ENCODE data around the gene JAKMIP1.
"Not testable (repeated sequence)": the region's sequence is repeated elsewhere in the genome, so short reads cannot be mapped to it uniquely, and the experiment has no call there.

Gene JAKMIP1

DNA sequence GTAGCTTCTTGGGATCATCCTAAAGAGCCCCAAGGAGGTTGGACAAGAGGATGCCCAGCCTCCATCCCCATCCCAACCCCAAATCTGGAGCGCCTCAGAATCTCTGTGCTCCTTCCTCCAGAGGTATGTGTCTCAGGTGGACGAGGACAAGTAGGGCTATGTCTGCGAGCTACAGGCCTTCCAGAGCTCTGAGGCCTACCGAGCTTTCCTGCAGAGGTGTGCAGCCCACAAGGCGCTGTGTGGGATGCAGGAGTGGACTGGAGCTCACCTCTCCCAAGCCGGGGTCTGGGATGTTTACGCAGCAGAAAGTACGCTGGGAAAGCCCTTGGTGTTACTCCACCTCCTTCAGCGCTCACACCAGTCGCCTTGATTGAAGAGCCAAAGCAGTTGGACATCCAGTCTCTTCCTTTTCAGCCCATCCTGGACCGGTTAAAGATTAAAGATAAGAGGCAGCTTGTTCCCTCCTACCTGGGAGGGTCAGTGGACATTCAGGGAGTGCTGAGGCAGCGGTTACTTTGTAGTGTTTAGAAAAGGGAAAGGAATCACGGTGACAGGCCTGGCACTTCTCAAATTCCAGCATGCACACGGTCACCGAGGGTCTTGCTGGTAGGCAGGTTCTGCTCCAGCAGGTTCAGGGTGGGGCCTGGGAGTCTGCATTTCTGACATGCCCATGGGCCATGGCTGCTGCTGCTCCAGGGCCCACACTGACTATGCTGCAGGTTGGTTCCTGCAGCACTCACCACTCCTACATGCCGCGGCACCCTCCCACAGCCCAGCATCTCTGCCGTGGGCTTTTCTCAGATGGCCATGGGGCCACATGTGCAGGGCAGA lies 29.5 kb upstream of the JAKMIP1 start:
- DNase-seq (ENCODE audit: low read depth) = no peak
- no peak overlapping the region for H3K4me3 ChIP-seq (ENCODE audit: low read depth, low read length)

DNA sequence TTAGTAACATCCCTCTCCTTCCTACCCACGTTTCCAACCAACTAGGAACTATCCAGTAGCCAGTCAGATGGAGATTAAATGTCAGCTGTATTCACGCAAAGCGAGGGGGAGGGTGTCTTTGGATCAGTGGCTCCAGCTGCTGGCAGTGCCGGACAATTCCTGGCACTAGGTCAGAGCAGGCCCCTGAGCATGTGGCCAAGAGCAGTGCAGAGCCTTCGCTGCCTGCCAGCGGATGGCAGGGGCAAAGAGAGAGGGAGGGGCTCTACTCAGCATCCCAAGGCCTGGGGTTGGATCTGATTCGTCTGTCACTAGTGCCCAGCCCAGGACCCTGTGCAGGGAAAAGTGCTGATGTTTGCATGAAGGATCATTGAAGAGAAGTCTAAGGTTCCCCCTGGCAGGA lies 28.7 kb upstream of the JAKMIP1 start:
- H3K4me3 ChIP-seq (ENCODE audit: low read depth, low read length) = no peak overlapping the region
- no peak for DNase-seq (ENCODE audit: low read depth)

DNA sequence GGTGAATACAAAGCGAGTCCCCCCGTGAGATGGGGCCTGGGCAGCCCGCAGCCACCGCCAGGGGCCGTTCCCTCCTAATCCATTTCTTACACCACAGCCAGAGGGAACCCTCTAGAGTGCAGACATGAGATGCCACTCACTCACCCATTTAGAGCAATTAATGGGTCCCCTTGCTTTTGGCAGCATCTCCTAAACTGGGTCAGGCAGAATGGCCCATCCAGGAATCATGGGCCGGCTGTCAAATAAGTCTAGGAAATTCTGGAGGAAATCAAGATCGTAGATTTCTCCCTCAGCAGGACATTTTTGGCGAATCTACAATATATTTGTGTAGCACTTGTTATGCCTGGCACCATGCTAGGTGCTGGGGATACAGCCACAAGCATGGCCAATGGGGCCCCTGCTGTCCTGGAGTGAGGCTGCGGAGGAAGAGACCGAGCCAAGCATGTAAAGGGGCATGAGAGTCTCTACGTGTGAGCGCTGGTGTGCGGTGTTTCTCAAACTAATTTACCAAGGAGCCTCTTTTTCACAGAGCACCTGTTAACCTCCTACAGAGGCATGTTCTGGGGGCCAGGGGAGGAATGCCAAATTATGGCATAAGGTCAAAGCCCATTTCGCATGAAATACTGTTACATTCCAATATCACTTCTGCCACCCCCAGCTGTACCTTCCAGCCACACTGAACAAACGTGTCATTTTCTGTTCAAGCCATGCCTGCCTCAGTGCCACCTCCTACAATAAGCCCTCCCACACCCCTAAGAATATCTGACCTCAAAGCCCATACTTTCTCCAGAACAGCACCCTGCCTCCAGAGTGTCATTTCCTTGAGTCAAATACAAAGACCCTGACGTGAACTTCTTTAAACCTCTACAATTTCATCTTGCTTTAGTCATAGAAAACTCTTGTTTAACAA lies 28.1 kb upstream of the JAKMIP1 start:
- no peak for DNase-seq (ENCODE audit: low read depth)
- H3K4me3 ChIP-seq (ENCODE audit: low read depth, low read length) = no peak overlapping the region

DNA sequence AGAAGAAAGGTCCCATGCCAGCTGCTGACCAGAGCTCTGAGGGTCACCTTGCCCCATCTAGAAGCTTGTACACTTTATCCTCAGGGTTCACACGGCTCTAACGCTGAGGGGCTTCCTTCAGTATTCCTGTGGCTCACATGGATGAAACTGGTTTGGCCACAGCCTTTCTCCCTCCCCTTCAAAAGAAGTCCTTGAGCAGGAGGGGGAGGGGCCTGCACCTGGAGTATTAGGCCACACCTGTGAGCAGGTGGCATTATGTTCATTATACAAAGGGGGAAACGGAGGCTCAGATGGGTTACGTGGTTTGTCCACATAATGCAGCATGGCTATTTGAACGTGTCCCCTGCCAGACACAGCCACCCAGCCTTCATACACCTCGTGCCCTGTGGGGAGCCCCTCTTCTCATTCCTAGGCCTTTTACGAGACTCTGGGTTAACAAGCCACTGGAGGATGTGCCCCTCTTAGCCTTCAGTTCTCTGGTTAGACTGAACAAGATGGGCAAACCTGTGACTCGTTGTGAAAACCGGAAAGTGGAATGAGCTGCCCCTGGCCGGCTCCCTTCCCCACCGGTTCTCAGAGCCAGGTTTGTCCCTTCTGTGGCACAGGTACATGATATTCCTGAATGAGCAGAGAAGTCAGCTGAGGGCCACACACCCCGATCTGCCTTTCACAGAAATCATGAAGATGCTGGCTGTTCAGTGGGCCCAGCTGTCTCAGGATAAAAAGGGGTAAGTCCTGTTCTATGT lies 27.2 kb upstream of the JAKMIP1 start:
- DNase-seq (ENCODE audit: low read depth) = no peak
- no peak overlapping the region for H3K4me3 ChIP-seq (ENCODE audit: low read depth, low read length)

DNA sequence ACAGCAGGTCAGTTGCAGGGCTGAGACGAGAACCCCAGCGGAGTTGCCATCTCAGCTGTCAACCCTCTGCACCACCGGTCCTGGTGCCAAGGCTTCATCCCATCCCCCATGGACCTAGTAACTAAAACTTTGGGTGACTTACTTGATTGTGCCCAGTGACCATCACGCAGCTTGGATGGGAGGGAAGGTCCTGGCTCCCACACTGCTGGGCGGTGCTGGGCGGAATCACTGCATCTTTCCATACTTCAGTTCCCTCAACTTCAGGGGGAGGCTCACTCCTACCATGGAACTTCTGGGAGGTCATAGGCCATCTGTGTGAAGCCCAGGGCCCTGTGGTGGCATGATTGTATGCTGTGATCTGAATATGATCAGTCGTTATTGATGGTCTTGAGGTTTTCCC lies 26.2 kb upstream of the JAKMIP1 start:
- H3K4me3 ChIP-seq (ENCODE audit: low read depth, low read length) = no peak overlapping the region
- no peak for DNase-seq (ENCODE audit: low read depth)

DNA sequence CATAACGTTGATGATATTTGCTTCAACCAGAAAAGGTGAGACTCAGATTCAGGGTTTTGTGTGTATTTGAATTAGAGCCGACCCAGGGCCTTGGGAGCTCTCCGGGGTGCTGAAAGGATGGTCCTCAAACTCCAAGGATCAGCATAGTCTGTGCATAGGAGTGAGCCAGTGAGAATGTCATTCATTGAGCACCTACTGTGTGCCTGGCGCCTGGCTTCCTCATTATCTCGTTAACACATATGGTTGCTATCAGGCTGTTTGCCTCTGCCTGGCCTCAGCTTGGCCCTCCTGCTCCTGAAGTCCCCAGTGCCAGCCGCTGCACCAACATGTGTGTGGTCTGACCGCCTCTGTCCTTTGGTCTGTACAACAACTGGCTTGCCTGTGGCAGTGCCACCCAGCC lies 25.1 kb upstream of the JAKMIP1 start:
- DNase-seq (ENCODE audit: low read depth) = no peak
- H3K4me3 ChIP-seq (ENCODE audit: low read depth, low read length) = no peak overlapping the region

DNA sequence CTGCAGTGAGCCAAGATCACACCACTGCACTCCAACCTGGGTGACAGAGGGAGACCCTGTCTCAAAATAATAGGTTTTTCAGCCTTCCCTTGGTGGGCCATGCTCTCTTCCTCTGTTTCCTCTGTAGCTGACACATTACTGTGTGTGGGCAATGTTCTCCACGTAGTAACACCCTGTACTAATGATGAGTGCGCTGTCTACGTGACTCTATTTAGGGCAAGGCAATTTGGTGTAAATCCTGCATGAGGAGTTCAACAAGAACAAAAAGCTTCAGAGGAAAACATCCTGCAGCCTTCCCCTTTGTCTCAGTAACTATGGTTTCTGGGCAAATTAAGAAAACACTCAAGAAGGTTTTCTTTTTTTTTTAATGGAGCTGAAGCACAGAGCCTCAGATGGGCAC lies 24.4 kb upstream of the JAKMIP1 start:
- H3K4me3 ChIP-seq (ENCODE audit: low read depth, low read length) = no peak overlapping the region
- DNase-seq (ENCODE audit: low read depth) = no peak

DNA sequence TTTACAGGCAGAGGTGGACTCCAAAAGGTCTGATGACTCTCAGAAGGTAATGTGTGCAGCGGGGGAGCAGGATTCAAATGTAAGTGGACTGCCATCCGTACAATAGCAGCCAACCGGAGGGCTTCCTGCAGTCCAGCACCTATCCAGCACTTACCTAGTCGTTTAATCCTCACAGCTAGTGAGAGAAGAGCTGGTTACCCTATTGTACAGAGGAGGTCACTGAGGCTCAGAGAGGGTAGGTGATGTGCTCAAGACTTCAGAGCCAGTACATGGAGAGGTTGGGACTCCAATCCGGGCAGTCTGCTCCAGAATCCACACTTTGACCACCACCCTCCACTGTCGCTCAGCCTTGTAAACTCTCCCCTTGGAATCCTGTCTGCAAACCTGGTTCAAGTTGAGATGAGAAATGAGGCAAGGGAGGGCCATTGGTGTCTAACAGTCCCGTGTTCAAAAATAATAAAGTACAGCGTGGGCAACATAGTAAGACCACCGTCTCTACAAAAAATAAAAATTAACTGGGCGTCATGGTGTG lies 22.5 kb upstream of the JAKMIP1 start:
- DNase-seq (ENCODE audit: low read depth) = no peak
- no peak overlapping the region for H3K4me3 ChIP-seq (ENCODE audit: low read depth, low read length)

DNA sequence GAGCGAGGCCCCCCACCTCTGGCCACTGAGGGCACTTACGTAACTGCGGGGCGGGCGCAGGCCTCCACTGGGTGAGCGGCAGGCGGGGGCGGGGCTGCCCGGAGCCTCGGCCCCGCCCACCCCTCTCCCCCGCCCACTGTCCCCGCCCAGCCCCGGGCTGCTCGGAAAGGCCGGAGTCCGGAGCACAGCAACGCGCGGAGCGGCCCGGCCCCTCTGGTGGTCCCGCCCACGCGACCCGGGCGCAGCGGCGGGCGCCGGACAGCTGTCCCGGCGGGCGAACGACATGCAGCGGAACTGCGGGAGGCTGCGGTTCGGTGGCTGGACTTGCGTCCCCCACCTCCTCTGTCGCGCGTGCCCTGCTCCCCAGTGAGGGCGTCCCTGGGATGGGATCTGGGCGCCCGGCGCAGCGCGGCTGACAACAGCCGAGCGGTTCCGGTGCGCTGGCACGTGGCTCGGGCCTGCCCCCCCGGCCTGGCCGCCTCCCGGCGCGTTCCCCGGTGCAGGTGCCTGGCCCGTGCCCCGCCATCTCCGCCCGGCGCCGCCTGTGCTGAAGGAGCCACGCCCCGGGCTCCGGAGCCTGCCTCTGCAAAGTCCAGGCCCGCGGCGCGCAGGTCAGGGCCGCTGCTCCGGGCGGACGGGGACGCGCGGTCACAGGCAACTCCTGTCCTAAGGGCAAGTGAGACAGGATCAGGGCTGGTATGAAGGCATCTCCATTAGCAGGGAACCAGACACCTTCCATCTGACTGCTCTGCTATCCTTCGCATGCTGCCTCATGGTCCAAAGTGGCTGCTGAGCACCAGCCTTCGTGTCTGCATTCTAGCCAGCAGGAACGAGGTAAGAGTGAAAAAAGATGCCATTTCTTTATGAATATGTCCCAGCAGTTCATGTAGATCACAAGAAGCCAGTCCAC lies 21.8 kb upstream of the JAKMIP1 start:
- DNase-seq (ENCODE audit: low read depth) = no peak
- H3K4me3 ChIP-seq (ENCODE audit: low read depth, low read length) = no peak overlapping the region

DNA sequence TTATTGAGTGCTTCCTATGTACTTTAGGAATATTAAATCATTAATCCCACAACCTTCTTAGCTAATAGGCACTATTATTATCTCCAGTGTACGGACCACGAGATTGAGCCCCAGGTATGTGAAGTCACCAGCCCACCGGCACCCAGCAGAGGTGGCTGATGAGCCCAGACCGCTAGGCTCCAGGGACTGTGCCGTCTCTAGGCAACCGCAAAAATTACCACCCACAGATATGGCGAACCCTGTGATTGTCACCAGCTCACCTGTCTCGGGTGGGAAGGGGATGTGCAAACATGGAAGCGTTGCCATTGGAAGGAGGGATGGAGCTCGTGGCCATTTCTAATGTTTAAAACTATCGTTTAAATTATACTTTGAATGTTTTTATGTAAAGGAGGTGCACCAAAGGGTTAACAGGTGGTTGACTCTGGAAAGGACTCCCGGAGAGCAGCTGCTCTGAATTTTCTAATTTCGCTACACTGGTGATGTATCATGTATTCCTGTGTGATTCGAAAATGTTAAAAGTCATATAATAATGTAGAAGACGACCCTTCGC lies 21.0 kb upstream of the JAKMIP1 start:
- H3K4me3 ChIP-seq (ENCODE audit: low read depth, low read length) = no peak overlapping the region
- no peak for DNase-seq (ENCODE audit: low read depth)

DNA sequence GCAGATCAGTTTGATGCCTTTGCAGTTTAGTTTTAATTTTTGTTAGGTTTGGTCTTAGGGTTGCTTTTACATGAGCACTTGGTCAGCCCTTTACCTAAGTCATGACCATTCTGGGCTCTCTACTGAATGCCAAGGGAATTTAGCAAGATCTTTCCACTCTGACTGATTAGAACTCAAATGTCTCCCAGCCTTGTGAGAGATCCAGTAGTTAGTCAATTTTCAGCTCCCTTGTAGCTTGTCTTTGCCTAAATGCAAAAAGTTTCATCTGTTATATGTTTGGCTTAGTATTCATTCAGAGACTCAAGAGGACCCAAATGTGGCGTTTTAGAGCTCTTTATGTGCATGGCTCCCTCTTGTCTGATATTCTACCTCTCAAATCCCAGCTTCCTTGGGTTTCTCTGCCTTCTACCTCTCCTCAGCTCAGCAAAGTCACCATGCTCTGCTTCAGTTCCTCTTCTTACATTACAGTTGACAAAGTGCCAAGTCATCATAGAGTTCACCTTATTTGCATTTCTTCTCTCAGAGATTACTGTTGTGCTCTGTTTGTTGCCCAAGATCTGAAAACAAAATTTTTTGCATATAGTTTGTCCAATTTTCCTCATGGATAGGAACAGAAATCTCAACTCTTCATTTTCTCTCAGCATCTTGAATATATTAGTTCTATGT lies 17.5 kb upstream of the JAKMIP1 start:
- no peak overlapping the region for H3K4me3 ChIP-seq (ENCODE audit: low read depth, low read length)
- no peak for DNase-seq (ENCODE audit: low read depth)

DNA sequence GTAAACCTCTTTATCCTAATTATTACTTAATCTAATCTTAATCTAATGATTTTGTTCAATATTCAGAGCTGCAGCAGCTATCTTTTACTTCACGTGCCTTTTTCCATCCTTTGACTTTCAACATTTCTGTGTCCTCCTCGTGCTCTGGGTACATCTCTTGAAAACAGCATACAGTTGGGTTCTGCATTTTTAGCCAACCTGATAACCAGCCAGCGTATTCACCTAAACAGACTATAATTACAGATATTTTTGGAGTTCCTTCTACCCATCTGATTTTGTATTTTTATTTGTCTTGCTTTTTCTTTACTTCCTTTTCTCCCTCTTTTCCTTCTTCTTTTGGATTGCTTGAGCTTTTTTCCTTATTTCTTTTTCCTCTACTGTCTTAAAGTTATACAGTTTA lies 16.2 kb upstream of the JAKMIP1 start:
- H3K4me3 ChIP-seq (ENCODE audit: low read depth, low read length) = no peak overlapping the region
- DNase-seq (ENCODE audit: low read depth) = no peak

DNA sequence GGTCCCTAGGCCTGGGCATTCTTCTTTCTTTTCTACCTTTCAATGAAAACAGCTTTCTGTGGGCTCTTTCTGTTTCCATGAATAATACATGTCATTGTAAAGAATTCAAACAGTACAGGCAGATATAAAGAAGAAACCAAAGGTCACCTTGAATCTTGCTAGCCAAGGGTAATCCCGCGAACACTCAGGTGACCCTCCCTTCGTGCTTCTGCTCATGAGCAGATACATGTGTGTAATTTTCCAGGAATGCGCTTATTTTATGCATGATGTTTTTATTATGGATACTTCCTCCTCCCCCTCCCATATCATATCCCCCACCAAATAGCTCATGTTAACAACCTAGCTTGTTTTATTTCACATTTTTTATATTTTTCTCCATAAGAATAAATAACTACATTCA lies 9.6 kb upstream of the JAKMIP1 start:
- H3K4me3 ChIP-seq (ENCODE audit: low read depth, low read length) = no peak overlapping the region
- no peak for DNase-seq (ENCODE audit: low read depth)

DNA sequence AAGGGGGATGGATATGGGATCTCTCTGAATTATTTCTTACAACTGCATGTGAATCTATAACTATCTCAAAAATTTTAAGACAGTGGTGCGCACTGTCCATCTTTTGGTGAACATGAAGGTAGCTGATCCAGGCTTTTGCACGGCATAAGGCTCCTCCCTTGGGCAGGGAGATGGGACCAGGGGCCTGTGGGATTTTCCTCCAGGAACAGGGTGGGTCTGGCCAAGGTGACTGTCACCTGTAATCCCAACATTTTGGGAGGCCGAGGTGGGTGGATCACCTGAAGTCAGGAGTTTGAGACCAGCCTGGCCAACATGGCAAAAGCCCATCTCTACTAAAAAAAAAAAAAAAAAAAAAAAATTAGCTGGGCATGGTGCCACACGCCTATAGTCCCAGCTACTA lies 8.9 kb upstream of the JAKMIP1 start:
- not testable (repeated sequence) for DNase-seq (ENCODE audit: low read depth); H3K4me3 ChIP-seq (ENCODE audit: low read depth, low read length)

DNA sequence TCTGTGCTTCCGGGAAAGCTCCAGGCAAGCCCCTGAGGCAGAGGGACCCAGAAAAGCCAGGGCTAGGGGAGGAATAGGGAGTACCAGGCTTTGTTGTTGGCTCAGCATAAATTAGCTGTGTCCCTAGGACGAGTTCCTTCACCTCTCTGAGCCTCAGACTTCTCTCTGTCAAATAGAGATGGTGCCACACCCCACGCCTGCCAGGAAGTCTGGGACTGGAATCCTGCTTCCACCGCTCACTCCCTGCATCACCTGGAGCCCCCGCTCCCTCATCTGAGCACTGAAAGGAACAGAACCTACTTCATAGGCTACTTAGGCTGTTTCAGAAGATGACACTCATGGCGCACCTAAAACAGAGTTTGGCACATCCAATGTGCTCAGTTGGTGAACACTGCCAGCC lies 8.1 kb upstream of the JAKMIP1 start:
- DNase-seq (ENCODE audit: low read depth) = no peak

DNA sequence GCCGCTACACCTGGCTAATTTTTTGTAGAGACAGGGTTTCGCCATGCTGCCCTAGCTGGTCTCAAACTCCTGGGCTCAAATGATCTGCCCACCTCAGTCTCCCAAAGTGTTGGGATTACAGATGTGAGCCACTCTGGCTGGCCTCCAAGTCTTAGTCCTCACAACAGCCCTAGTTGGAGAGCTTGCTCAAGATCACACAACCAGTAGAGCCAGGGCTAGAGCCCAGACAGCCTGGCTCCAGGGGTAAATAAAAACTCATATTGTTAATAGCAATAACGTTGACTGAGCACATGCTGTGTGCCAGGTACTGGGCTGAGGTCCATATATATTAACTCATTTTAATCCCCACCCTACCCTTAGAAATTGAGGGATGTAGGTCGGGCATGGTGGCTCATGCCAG lies 7.3 kb upstream of the JAKMIP1 start:
- no peak for DNase-seq (ENCODE audit: low read depth)
- no peak overlapping the region for H3K4me3 ChIP-seq (ENCODE audit: low read depth, low read length)

More for the DNA sequence above, 8.1 kb upstream of the JAKMIP1 start:
- no peak overlapping the region for H3K4me3 ChIP-seq (ENCODE audit: low read depth, low read length)

DNA sequence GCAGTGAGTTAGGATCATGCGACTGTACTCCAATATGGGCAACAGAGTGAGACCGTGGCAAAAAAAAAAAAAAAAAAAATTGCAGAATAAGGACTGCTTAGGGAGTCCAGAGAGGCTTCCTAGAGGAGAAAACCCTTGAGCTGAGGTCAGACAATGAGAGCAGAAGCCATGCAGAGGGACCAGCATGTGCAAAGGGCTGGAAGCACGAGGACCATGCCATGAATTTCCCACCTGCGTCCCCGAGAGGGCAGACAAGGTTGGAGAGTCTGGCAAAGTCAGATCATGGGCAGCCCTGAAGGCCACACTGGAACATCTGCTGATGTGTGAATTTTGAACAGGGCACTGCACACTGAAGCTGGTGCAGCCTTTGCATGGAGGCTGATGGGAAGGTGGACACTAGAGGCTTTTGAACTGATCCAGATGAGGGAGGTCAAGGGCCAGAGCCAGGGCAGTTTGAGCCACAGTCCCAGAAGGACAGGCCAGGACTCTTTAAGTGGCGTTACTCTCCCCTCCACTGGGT lies 6.5 kb upstream of the JAKMIP1 start:
- DNase-seq (ENCODE audit: low read depth) = no peak
- no peak overlapping the region for H3K4me3 ChIP-seq (ENCODE audit: low read depth, low read length)

DNA sequence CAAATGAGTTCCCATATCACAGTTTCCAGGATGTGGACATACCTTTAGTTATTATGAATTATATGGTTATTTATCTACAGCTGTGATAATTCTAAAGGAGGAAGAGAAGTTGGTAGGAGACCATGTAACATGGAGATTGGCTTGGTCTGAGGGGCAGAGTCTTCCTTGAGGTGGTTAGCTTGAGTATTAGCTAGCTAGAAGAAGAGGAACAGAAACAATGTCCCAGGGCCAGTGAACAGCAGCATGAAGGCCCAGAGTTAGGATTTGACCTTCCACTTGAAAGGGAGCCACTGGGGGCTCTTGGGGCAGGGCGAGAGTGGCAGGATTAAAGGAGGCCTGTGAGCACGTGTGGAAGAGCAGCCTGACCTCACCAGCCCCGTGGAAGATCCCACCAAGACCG lies 5.6 kb upstream of the JAKMIP1 start:
- no peak overlapping the region for H3K4me3 ChIP-seq (ENCODE audit: low read depth, low read length)
- DNase-seq (ENCODE audit: low read depth) = no peak

All from skeletal muscle cell (primary cell).